D721Med (cell line): ENCODE measurements around the gene MROH8.

Experiments used
- DNase-seq: peaks from one replicate; pipeline ENCODE4 v3.0.0; 2011; ENCODE audit warnings: low spot score; ENCODE audit not compliant: insufficient read length
- FAIRE-seq: peaks from 2 replicates; lab custom pipeline; 2011; peaks lifted over from hg19 to GRCh38; lab: Jason Lieb, UNC
- CTCF ChIP-seq: IDR thresholded peaks from 2 replicates; pipeline ENCODE4 v1.5.1; 2012; ENCODE audit warnings: mild to moderate bottlenecking, control low read depth; ENCODE audit not compliant: insufficient read depth; ENCODE audit errors: missing control alignments

MROH8 gene

GRCh38 chr20:37172836-37173235 is 6.5 kb downstream of the MROH8 start:
- DNase-seq = no peak
- TF ChIP-seq CTCF = no peak
- FAIRE-seq = no peak

GRCh38 chr20:37166867-37167266 is 12.5 kb downstream of the MROH8 start:
- FAIRE-seq (no peak), DNase-seq (no peak)
- no peak for TF ChIP-seq CTCF

- FAIRE-seq (no peak), DNase-seq (no peak)
- TF ChIP-seq CTCF = no peak
These were observed 14.3 kb downstream of the MROH8 start for GRCh38 chr20:37165031-37165430.

- no peak for TF ChIP-seq CTCF
- DNase-seq = no peak
These were observed 15.4 kb downstream of the MROH8 start for GRCh38 chr20:37163832-37164554.

GRCh38 chr20:37162646-37163045 is 16.7 kb downstream of the MROH8 start:
- FAIRE-seq (no peak), DNase-seq (no peak)
- TF ChIP-seq CTCF = no peak

More at GRCh38 chr20:37163832-37164554, 15.4 kb downstream of the MROH8 start:
- FAIRE-seq = no peak

- no peak for TF ChIP-seq CTCF
- no peak for FAIRE-seq
- no peak for DNase-seq
These were observed 17.4 kb downstream of the MROH8 start for GRCh38 chr20:37161830-37162549.

GRCh38 chr20:37160683-37161082 is 18.7 kb downstream of the MROH8 start:
- no peak for DNase-seq
- TF ChIP-seq CTCF = no peak
- FAIRE-seq = no peak
